ENCODE results near the gene SEMA6B.

Gene SEMA6B

DNA sequence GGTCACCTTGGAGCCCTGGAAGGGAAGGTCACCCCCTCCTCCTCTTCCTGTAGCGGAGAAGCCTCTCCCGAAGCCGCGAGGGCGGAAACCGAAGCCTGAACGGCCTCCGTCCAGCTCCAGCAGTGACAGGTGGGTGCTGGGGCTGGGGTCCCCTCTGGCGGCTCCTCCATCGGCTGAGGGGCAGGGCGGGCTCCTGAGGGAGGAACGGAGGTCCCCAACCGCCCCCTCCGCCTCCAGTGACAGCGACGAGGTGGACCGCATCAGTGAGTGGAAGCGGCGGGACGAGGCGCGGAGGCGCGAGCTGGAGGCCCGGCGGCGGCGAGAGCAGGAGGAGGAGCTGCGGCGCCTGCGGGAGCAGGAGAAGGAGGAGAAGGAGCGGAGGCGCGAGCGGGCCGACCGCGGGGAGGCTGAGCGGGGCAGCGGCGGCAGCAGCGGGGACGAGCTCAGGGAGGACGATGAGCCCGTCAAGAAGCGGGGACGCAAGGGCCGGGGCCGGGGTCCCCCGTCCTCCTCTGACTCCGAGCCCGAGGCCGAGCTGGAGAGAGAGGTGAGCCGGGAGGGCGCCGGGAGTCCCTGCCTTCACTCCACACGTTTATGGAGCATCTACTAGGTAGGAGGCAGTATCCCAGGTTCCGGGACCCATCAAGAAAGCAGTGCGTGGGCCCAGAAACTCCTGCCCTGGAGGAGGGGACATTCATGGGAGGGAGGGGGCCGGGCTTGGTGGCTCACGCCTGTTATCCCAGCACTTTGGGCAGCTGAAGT lies 65.4 kb downstream of the SEMA6B start:
- FAIRE-seq (no peak), DNase-seq (ENCODE audit: insufficient read length, low spot score) (no peak)
- no peak for TF ChIP-seq POLR2A (IDR thresholded peaks at IDR 0.05; ENCODE audit: low read depth, low read length)

DNA sequence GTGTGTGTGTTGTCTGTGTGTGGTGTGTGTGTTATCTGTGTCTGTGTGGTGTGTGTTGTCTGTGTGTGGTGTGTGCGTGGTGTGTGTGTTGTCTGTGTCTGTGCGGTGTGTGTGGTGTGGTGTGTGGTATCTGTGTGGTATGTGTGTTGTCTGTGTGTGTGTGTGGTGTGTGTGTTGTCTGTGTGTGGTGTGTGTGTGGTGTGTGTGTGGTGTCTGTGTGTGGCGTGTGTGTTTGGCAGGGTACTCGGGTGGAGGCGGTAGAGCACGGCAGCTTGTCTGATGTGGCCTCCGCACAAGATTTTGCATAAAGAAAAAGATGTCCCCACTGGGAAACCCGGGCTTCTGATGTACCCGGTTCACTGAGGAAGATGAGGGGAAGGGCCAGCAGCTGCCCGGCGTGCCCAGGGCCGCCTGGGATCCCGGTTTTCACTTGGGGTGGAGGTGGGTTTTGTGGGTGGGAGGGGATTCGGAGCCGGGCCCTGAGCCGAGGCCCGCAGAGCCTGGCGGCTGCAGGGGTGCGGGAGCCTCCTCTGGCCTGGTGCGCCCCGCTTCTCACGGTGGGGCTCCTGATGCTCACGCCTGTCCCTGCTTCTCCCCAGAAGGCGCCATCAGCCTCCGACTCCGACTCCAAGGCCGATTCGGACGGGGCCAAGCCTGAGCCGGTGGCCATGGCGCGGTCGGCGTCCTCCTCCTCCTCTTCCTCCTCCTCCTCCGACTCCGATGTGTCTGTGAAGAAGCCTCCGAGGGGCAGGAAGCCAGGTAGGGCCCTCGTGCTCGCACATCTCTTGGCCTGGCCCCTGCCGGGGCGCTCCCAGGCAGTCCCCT lies 66.2 kb downstream of the SEMA6B start:
- no peak for DNase-seq (ENCODE audit: insufficient read length, low spot score)
- no peak for FAIRE-seq
- TF ChIP-seq POLR2A (IDR thresholded peaks at IDR 0.05; ENCODE audit: low read depth, low read length), result no peak
